Endothelial cell of umbilical vein (primary cell): ENCODE measurements around the gene JDP2. TPM values are rescaled to one million over a fixed set of nuclear protein-coding genes. Genes with fewer than 3 reads are reported as not detected.

Experiments
- BruUV-seq: library from RNA; stranded (reverse); fragments of 400-500 nt; replicated peaks from 2 replicates; lab custom pipeline; 2021; lab: Mats Ljungman, UMichigan
- CTCF ChIA-PET: fragments of 300-600, 350-600 bp; sonication (Branson Sonifier 250); formaldehyde crosslinking; loops from one replicate; lab custom pipeline; 2021; ENCODE audit warnings: antibody characterized with exemption, inconsistent platforms; lab: Charles Lee
- POLR2A ChIA-PET: fragments of 300-600, 350-600 bp; sonication (Branson Sonifier 250); formaldehyde crosslinking; loops from one replicate; lab custom pipeline; 2021; ENCODE audit warnings: antibody characterized with exemption, inconsistent platforms; lab: Charles Lee
- DNase-seq: peaks from one replicate; pipeline ENCODE4 v3.0.0-alpha.2; 2011; ENCODE audit warnings: low read depth, low spot score
- FAIRE-seq: peaks from 2 replicates; lab custom pipeline; 2011; peaks lifted over from hg19 to GRCh38; lab: Jason Lieb, UNC
- H2AFZ ChIP-seq: 2 replicates; pipeline ENCODE4 v1.6.0; 2012; ENCODE audit warnings: low read depth, low read length, control low read depth, inconsistent platforms
- H3K27ac ChIP-seq: 2 replicates; pipeline ENCODE4 v1.5.1; 2011; ENCODE audit warnings: low read depth, mild to moderate bottlenecking, control low read depth, low read length, moderate library complexity; ENCODE audit not compliant: insufficient read depth
- H3K27me3 ChIP-seq, 2 experiments: 2 replicates each; pipeline versions ENCODE4 v1.6.0 to v1.6.1; 2011; ENCODE audit warnings: low read length in 2 of 2, mixed read lengths in 1 of 2; ENCODE audit not compliant: control insufficient read depth in 2 of 2, insufficient read depth in 2 of 2
- H3K36me3 ChIP-seq, 2 experiments: 2 replicates in 1 of 2; 3 replicates in 1 of 2; pipeline ENCODE4 v1.5.1; 2011; ENCODE audit warnings: low read length in 2 of 2, mild to moderate bottlenecking in 1 of 2, moderate library complexity in 1 of 2; ENCODE audit not compliant: control insufficient read depth in 2 of 2, insufficient read depth in 2 of 2; ENCODE audit errors: extremely low read depth in 1 of 2
- H3K4me1 ChIP-seq: 3 replicates; pipeline ENCODE4 v1.5.1; 2011; ENCODE audit warnings: mild to moderate bottlenecking, low read length; ENCODE audit not compliant: control insufficient read depth, insufficient read depth; ENCODE audit errors: extremely low read depth
- H3K4me2 ChIP-seq: 2 replicates; pipeline ENCODE4 v1.6.1; 2011; ENCODE audit warnings: low read length, control low read depth, mixed read lengths; ENCODE audit not compliant: insufficient read depth
- H3K4me3 ChIP-seq, 3 experiments: fragments of 200-600 bp in 1 of 3; sonication (generic), shearing (Covaris generic) in 1 of 3; replicated peaks in 1 of 3; 2 replicates each; pipeline ENCODE4 v1.5.1; 2011 to 2016; ENCODE audit warnings: control low read depth in 3 of 3, low read length in 3 of 3, mild to moderate bottlenecking in 2 of 3, inconsistent platforms in 1 of 3, low read depth in 1 of 3, moderate library complexity in 1 of 3; ENCODE audit not compliant: insufficient read depth in 1 of 3
- H3K79me2 ChIP-seq: 2 replicates; pipeline ENCODE4 v1.6.0; 2012; ENCODE audit warnings: low read length, inconsistent platforms; ENCODE audit not compliant: control insufficient read depth, insufficient read depth
- H3K9ac ChIP-seq: replicated peaks from 2 replicates; pipeline ENCODE3; 2011; ENCODE audit warnings: low read length, control low read depth; ENCODE audit not compliant: insufficient read depth; ENCODE audit errors: extremely low read depth
- H3K9me1 ChIP-seq: replicated peaks from 3 replicates; pipeline ENCODE4 v1.6.0; 2011; ENCODE audit warnings: mild to moderate bottlenecking, low read length; ENCODE audit not compliant: control insufficient read depth, insufficient read depth; ENCODE audit errors: extremely low read depth
- H3K9me3 ChIP-seq: replicated peaks from 2 replicates; pipeline ENCODE4 v1.5.1; 2012; ENCODE audit warnings: low read length, inconsistent platforms; ENCODE audit not compliant: control insufficient read depth, insufficient read depth
- H4K20me1 ChIP-seq: replicated peaks from 2 replicates; pipeline ENCODE3; 2011; ENCODE audit warnings: mild to moderate bottlenecking, low read length; ENCODE audit not compliant: control insufficient read depth, insufficient read depth; ENCODE audit errors: extremely low read depth
- CTCF ChIP-seq, 2 donors: IDR thresholded peaks; 1 replicate in 1 of 2; 2 replicates in 1 of 2; pipeline ENCODE4 v1.5.1; 2011; ENCODE audit warnings: low read length in 2 of 2, mild to moderate bottlenecking in 2 of 2, moderate library complexity in 2 of 2, control low read depth in 1 of 2, inconsistent platforms in 1 of 2, low read depth in 1 of 2; ENCODE audit not compliant: insufficient read depth in 1 of 2; ENCODE audit errors: extremely low read depth in 1 of 2
- EZH2 ChIP-seq: IDR thresholded peaks from 2 replicates; pipeline ENCODE4 v1.6.1; 2012; ENCODE audit warnings: borderline replicate concordance, low read depth, mild to moderate bottlenecking, moderate library complexity, low read length, inconsistent platforms; ENCODE audit not compliant: severe bottlenecking
- FOS ChIP-seq: IDR thresholded peaks from 2 replicates; pipeline ENCODE4 v1.6.1; 2011; ENCODE audit warnings: mild to moderate bottlenecking, low read length, moderate library complexity, borderline replicate concordance; ENCODE audit not compliant: insufficient read depth
- GATA2 ChIP-seq: IDR thresholded peaks from 2 replicates; pipeline ENCODE4 v1.7.0; 2011; ENCODE audit warnings: low read depth, mild to moderate bottlenecking, moderate library complexity, mixed read lengths, low read length; ENCODE audit not compliant: insufficient read length, insufficient read depth
- JUN ChIP-seq: IDR thresholded peaks from 2 replicates; pipeline ENCODE4 v1.6.1; 2011; ENCODE audit warnings: borderline replicate concordance, low read depth; ENCODE audit not compliant: insufficient read length, insufficient read depth
- MAX ChIP-seq: IDR thresholded peaks from 2 replicates; pipeline ENCODE4 v1.6.1; 2011; ENCODE audit not compliant: insufficient read depth, insufficient read length
- MYC ChIP-seq: IDR thresholded peaks from one replicate; pipeline ENCODE4 v1.6.1; 2011; ENCODE audit warnings: mild to moderate bottlenecking, low read depth, low read length
- POLR2A ChIP-seq: IDR thresholded peaks from 2 replicates; pipeline ENCODE4 v1.6.1; 2012; ENCODE audit warnings: low read depth, mild to moderate bottlenecking, control low read depth, low read length
- POLR2AphosphoS5 ChIP-seq: IDR thresholded peaks from 2 replicates; pipeline ENCODE4 v1.6.1; 2012; ENCODE audit warnings: low read depth, mild to moderate bottlenecking, control low read depth, low read length, moderate library complexity; ENCODE audit not compliant: insufficient read depth
- dilution Hi-C: fragments of 300-500 bp; cut with MboI; formaldehyde crosslinking; loops from one replicate; pipeline ENCODE4 v1.15.0; 2019; ENCODE audit warnings: low sequenced_read_pairs; ENCODE audit not compliant: extremely low pct_ligation_motif_present
- intact Hi-C: fragments of 100-400 bp; cut with micrococcal nuclease; formaldehyde crosslinking; loops from one replicate; pipeline ENCODE4 v1.10.0; 2022
- polyA plus RNA-seq, 4 experiments: library from polyadenylated mRNA; depleted of rRNA in 3 of 4; stranded (reverse) in 3 of 4; unstranded in 1 of 4; fragments of >200 nt; gene quantifications; 2 replicates each; pipeline versions ENCODE4 v1.2.1 to v1.2.3, GENCODE V29; 2011 to 2012; ENCODE audit warnings: missing spikeins in 1 of 4
- total RNA-seq: library from RNA; stranded (reverse); gene quantifications from 2 replicates; pipeline ENCODE4 v1.2.3, GENCODE V29; 2021

JDP2 gene
- total and polyA plus RNA-seq, 2 donors (not counting 3 experiments of a cell fraction or from before 2014, with no cell fraction given): 3.2 to 10.6 TPM

- no peaks in the 10 kb centered on the region for H3K9me1 ChIP-seq
- no TSS peak for BruUV-seq
- intact Hi-C loops: no loop called here
- no peak for TF ChIP-seq JUN
- no peak for TF ChIP-seq POLR2AphosphoS5
- no peak for TF ChIP-seq GATA2
- no peak for TF ChIP-seq FOS
- TF ChIP-seq MYC: no peak
- no peak for TF ChIP-seq MAX
- TF ChIP-seq POLR2A: no peak
- no peak for TF ChIP-seq EZH2
- no peak for TF ChIP-seq CTCF (IDR thresholded peaks at IDR 0.05; ENCODE audit: extremely low read depth in 1 of 2, insufficient read depth in 1 of 2, low read depth in 1 of 2, low read length in 2 of 2)
- POLR2A ChIA-PET: no interaction called here
- no peak overlapping the region for H3K27ac ChIP-seq
- dilution Hi-C loops: no loop called here
- no peak overlapping the region for H2AFZ ChIP-seq
- H3K36me3 ChIP-seq: peaks cover 0 to 3% of the 10 kb centered on the region in 2 experiments
- H3K4me3 ChIP-seq: no peak overlapping the region
- H3K9me3 ChIP-seq: no peaks in the 10 kb centered on the region
- peaks cover 4 to 5% of the 10 kb centered on the region in 2 experiments for H3K27me3 ChIP-seq
- H3K4me1 ChIP-seq: no peaks in the 10 kb centered on the region
- no peaks in the 10 kb centered on the region for H4K20me1 ChIP-seq
- FAIRE-seq (no peak), DNase-seq (no peak)
- no peaks in the 10 kb centered on the region for H3K79me2 ChIP-seq
- no peak overlapping the region for H3K9ac ChIP-seq
- H3K4me2 ChIP-seq: no peak overlapping the region
- CTCF ChIA-PET: interaction anchor here (1.0 to 3.1 kb wide), 4 partner anchors 12 to 168 kb away, joined by 4 to 15 read pairs (median 9); no protein-coding TSS in a partner anchor
Measured at GRCh38 chr14:75476274-75476995, 48.6 kb downstream of the JDP2 start.
